Fibroblast of peridontal ligament (primary cell): Measurements from ENCODE around the gene SCNN1A.

Experiments used
- DNase-seq: peaks from one replicate; pipeline ENCODE4 v3.0.0-alpha.2; 2010; ENCODE audit errors: extremely low read depth

The SCNN1A gene

GRCh38 chr12:6334359-6334758, 41.0 kb downstream of the SCNN1A start:
- no peak for DNase-seq

- no peak for DNase-seq
These were observed 41.8 kb downstream of the SCNN1A start for GRCh38 chr12:6333566-6333965.

DNA sequence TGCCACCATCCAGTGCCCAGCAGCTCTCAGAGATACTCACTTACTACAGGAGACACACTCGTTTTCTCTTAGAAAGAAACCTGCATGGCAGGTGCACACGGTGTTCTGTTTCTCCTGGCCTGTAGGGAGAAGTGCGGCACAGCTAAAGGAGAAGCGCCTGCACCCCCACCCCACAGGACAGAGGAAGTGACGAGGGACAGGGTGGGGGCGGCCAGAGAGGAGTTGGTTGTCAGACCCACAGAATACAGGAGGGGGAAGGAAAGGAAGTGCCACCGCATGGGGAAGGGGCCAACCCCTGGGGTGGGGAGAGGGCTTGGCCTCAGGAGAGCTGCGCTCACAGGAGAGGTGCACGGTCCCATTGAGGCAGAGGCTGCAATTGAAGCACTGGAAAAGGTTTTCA, 42.3 kb downstream of the SCNN1A start:
- DNase-seq = no peak

- DNase-seq = peak; percentile 76
These were observed 42.9 kb downstream of the SCNN1A start for GRCh38 chr12:6332459-6332858.

- no peak for DNase-seq
These were observed 44.2 kb downstream of the SCNN1A start for GRCh38 chr12:6330999-6331714.

DNA sequence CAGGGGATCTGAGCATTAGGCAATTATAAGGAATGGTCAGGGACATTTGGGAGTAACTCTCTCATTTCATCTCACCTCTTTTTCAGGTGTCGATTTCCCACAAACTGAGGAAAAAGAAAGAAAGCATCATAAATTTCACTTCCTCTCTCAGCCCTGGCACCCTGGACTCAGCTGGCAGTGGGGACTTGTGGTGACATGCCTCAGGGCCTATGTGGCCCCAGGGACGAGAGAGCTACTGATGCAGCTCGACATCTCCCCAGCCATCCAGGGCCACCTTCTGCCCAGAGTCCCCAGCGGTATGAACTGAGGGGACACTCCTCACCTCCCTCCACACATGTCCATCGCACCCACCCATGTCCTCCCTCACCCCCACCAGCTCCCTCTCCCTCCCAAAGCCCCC, 45.2 kb downstream of the SCNN1A start:
- DNase-seq = no peak

- no peak for DNase-seq
These were observed 45.7 kb downstream of the SCNN1A start for GRCh38 chr12:6329703-6330064.

DNA sequence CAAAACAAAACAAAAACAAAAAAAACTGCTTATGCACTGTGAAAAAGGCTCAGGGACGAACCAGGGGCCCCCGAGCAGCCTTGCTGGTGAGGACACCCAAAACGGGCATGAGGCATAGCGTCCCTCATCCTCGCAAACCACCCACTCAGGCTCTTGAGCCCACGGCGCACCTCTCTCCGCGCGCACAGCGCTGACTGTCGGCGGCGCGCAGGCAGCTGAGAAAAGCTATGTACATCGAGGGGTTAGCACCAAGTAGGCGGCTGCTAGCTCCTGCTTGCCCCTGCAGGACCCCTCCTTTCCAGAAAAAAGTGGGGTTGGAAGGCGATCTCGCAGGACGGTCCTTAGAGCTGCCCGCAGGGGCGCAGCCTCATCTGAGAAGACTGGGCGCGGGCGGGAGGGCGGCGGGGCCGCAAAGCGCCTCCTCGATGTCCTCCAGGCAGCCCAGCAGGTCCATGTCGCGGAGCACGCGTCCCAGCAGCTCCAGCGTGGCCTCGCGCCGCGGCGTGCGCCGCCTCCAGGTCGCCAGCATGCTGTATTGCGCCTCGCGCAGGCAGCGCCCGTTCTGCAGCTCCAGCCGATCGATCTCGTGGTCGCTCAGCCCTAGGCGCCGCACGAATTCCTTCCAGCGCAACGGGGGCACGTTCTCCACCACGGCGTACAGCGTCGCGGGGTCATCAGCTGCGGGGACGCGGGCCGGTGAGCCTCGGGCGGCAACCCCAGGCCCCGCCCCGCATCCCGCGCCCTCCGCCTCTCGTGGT, 46.2 kb downstream of the SCNN1A start:
- no peak for DNase-seq

DNA sequence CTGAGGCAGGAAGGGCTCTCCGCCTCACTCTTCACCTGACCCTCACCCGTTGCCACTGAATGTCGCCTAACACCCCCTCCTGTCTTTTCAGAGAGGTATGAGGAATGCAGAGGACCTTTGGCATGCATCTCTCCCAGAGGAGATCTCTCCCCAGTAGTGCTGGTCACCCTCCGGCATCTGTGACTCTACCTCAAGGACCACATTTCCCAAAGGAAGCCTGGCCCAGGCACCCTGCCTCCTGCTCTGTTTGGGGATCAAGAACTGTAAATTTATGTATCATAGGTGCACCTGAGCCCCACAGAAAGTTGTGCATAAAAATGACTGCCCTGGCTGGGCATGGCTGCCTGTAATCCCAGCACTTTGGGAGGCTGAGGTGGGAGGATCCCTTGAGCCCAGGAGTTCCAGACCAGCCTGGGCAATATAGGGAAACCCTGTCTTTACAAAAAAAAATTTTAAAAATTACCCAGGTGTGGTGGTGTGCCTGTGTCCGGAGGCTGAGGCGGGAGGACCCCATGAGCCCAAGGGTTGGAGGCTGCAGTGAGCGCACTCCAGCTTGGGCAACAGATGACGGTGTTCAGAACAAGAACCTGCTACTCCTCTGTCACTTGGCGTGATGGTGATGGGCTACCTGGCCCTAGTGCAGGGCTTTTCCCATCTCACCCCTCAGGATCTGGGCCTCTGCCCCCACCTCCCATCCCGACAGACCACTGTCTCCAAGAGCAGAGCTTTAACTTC, 47.2 kb downstream of the SCNN1A start:
- DNase-seq = no peak

DNA sequence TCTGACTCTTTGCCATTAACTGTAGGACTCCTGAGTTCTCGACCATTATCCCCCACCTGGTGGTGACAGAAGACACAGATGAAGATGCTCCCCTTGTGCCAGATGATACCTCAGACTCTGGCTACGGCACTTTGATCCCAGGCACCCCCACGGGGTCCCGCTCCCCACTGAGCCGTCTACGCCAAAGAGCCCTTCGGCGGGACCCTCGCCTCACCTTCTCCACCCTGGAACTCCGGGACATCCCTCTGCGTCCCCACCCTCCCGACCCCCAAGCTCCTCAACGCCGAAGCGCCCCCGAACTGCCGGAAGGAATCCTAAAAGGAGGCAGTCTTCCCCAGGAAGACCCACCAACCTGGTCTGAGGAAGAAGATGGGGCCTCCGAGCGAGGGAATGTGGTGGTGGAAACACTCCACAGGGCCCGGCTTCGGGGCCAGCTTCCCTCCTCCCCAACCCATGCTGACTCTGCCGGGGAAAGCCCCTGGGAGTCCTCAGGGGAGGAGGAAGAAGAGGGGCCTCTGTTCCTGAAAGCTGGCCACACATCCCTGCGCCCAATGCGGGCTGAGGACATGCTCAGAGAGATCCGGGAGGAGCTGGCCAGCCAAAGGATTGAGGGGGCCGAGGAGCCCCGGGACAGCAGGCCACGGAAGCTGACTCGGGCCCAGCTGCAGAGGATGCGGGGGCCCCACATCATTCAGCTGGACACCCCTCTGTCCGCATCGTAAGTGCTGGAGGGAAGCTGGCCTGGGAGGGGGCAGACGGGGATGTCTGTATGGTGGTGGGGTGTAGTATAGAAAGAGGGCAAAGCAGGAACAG, 47.9 kb downstream of the SCNN1A start:
- no peak for DNase-seq

- peak; percentile 72 for DNase-seq
These were observed 48.8 kb downstream of the SCNN1A start for GRCh38 chr12:6326316-6327228.

DNA sequence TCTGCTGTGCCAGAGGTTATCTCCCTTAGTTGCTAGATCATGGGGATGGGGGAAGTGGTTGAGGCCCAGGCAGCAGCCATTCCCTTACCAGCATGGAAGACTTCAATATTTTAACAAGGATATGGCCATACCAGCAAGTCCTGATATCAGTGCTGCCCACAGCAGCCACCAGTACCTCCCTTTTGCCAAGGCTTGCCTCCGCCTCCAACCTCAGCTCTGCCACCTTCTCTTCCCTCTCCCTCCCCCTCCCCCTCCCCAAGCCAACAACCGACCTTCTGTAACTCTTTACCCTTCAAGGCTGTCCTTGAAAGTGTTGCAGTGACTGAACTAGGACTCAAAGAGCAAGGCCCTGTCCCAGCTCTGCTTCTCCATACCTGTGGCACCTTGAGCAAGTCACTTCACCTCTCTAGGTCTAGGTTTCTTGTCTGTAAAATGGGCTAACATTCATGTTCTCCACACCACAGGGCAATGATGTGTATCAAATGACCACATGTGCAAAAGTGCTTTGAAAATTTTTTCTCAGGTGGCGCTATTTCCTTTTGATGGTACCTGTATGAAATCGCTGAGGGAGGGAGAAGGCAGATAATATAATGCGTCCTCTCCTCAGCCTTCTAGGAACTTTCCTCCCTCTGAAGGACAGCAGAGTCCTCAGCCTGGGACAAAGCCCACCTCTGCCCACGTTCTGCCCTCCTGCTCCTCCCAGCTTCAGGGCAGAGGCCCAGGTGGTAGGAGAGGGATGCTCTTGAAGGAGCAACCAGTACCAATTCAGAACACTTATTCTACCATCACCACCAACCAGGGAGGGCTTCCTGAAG, 50.2 kb downstream of the SCNN1A start:
- no peak for DNase-seq

GRCh38 chr12:6323995-6324711, 51.2 kb downstream of the SCNN1A start:
- no peak for DNase-seq

GRCh38 chr12:6323340-6323994, 51.9 kb downstream of the SCNN1A start:
- peak; percentile 94 for DNase-seq

DNA sequence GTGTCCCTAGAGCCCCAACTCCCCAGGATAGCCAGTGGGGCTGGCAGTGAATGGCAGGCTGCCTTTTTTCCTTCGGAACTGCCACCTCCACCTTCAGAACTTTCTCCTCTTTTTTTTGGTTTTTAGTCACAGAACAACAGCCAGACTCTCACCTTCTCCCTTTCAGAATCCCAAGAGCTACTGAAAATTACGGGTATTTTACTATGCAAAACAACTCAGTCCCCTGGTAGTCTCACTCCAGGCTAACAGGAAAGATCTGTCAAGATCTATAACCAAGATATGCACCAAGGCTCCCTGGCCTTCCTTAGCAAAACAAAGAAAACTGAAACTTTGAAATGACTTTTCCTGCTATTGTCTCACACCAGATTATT, 52.4 kb downstream of the SCNN1A start:
- DNase-seq = no peak

- DNase-seq = no peak
These were observed 53.0 kb downstream of the SCNN1A start for GRCh38 chr12:6322352-6322751.

DNA sequence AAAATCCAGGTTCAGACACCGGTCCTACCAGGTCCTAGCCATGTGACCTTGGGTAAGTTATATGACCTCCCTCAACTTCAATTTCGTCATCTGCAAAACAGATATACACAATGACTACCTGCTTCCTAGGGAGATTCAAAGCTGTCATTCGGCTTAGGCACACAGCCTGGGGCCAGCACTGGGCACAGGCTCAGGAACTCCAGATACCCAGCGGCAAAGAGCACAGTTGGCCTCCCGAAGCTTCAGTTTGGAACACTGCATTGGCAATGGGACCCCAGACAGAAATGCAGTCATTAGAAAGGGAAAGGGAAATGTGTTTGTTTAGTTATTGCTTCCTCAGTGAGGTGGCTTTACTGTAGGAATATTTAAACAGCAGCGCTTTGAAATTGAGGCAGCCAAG, 53.5 kb downstream of the SCNN1A start:
- DNase-seq = no peak

DNA sequence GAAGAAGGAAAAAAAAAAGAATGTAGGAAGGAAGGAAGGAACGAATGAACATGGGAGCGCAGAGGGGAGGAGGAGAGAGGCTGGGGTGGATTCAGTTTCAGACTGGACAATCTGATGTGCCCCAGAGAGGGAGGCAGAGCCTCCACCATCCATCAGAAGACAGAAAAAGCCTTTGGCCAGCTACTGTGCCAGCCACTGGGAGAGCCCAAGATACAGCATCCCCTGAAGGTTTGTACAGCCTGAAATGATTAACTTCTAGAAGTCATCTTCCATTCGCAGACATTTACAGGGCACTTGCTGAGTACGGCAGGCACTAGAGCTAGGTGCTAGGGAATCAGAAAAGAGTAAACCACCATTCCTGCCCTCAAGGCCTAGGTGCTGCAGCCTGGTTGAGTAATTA, 55.9 kb downstream of the SCNN1A start:
- DNase-seq = no peak

DNA sequence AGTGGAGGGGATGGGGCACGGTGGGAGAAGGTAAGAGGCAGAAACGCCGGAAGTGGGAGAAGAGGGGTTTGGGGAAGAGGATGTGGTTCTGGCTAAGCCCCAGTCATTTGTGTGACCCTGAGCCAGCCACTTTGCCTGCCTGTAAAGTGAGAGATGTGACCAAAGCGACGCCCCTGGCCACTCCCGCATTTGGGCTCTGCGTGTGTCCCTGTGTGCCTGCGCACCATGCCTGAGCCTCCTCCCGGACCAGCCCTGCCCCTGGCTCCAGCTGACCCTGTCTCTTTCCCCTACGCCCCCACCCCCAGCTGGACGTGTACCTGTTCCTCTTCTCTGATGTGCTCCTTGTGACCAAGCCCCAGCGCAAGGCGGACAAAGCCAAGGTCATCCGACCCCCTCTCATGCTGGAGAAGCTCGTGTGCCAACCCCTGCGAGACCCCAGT, 56.9 kb downstream of the SCNN1A start:
- DNase-seq = no peak
